ENCODE data around the gene HIVEP1.

Gene HIVEP1

DNA sequence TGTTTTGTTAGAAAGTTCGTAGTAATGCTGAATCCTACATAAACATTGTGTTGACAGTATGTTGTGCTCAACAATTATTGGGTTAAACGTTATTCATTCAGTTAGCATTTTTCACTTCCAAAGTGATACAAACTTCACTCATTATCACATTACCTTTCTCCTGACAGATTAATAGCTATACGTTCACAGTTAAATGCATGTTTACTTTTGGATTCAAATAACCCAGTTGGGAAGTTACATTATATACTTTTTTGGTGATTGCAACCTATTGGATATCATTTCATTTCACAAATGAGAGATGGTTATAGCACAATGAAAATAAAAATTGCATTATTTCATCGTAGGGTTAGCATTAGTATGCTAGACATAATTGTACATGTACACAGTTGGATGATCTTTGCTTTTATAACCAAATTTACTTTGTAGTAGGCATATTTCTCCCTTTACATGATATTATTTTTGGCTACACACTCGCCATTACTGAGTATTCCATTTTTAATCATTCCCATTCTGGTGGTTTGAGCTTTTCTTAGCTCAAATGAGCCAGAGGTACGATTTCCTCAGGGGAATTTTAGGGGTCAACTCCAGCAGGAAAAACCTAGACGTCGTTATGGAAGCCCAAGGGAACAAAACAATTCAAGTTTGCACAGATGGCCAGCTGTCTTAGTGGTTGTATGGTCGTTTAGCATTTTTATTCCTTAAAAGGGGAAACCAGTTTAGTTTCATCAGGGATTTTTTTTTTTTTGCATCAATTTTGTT, 2.1 kb upstream of the HIVEP1 start:
- Mint-ChIP-seq H3K4me1 (peaks cover 55% of the 10 kb centered on the region), H3K27ac (peak overlapping the region; percentile 96), H3K36me3 (ENCODE audit: low read depth) (peaks cover 8% of the 10 kb centered on the region), H3K27me3 (ENCODE audit: low read depth, poor library complexity) (no peaks in the 10 kb centered on the region), H3K4me3 (peak overlapping the region; percentile 87), H3K9me3 (peaks cover 8% of the 10 kb centered on the region)
- TF ChIP-seq, protein P1, sequence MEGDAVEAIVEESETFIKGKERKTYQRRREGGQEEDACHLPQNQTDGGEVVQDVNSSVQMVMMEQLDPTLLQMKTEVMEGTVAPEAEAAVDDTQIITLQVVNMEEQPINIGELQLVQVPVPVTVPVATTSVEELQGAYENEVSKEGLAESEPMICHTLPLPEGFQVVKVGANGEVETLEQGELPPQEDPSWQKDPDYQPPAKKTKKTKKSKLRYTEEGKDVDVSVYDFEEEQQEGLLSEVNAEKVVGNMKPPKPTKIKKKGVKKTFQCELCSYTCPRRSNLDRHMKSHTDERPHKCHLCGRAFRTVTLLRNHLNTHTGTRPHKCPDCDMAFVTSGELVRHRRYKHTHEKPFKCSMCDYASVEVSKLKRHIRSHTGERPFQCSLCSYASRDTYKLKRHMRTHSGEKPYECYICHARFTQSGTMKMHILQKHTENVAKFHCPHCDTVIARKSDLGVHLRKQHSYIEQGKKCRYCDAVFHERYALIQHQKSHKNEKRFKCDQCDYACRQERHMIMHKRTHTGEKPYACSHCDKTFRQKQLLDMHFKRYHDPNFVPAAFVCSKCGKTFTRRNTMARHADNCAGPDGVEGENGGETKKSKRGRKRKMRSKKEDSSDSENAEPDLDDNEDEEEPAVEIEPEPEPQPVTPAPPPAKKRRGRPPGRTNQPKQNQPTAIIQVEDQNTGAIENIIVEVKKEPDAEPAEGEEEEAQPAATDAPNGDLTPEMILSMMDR (IDR thresholded peaks at IDR 0.05) = no peak
- DNase-seq = no peak

DNA sequence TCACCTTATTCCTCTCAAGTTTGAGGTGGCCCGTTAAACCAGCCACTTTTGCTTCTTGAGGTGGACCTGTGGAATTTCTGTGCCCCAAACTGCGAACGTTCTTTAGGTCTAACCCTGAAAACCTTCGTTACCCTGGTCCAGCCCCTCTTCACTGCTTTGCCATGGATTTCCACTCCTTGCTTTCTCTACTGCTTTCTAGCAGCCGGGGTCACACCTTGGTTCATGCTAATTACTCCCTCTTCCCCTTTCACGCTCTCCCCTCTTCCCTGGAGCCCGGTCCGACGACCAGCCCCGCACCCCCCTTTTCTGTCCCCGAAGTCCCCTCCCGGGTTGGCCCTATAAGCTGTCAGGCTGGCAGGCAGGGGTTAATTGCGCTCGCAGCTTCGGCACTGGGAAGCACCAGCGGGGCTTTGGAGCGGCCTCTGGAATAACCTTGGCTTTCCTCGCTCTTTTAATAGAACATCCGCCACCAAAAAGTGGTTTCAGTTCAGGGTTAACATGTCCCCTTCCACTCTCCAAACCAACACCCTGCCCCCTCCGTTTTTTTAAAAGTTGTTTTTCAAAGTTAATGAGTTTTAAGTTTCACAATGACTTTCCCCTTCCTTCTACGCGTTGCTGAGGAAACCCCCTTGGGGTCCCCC, 1.4 kb upstream of the HIVEP1 start:
- no peaks in the 10 kb centered on the region for H3K27me3 Mint-ChIP-seq (ENCODE audit: low read depth, poor library complexity)
- peaks cover 15% of the 10 kb centered on the region for H3K36me3 Mint-ChIP-seq (ENCODE audit: low read depth)
- H3K4me1 Mint-ChIP-seq = peaks cover 62% of the 10 kb centered on the region
- DNase-seq = peak; percentile 68
- peak overlapping the region; percentile 87 for H3K4me3 Mint-ChIP-seq
- H3K9me3 Mint-ChIP-seq = peaks cover 8% of the 10 kb centered on the region
- TF ChIP-seq, protein P1 (IDR thresholded peaks at IDR 0.05) = no peak
- peak overlapping the region; percentile 96 for H3K27ac Mint-ChIP-seq

DNA sequence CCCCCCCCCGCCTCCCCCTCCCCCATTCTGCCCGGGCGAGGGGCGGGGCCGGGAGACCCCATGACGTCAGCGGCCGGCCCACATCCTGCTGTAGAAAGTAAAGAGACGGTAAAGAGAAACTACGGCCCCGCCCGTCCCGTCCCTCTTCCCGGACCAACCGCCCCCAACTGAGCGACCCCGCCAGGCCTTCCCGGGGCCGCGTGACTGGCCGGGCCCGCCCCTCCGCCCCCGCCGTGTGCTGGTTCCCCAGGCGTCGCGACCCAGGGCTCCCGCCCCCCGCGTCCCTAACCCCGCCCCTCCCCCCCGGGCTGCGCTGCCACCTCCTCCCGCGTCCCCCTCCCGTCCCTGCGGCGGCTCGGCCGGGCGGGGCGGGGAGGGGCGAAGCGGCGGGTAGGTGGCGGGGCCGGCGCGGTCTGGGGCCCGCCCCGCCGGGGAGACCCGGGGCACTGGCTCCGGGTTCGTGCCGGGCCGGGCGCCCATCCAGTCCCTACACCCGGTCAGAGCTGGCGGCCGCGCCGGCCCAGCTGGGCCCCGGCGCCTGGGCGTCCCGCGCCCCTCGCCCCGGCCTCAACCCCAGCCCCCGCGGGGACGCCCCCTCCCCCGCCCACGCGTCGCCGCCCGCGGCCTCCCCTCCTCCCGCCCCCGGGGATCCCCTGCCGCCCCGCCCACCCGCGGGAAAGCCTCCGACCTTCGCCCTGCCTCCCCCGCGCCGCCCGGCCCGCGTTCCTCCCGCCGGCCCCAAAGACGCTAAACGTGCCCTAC, 655 bp upstream of the HIVEP1 start:
- H3K27ac Mint-ChIP-seq = peak overlapping the region; percentile 96
- peaks cover 22% of the 10 kb centered on the region for H3K36me3 Mint-ChIP-seq (ENCODE audit: low read depth)
- peaks cover 69% of the 10 kb centered on the region for H3K4me1 Mint-ChIP-seq
- H3K27me3 Mint-ChIP-seq (ENCODE audit: low read depth, poor library complexity) = no peaks in the 10 kb centered on the region
- TF ChIP-seq, protein P1 (IDR thresholded peaks at IDR 0.05) = no peak
- peak overlapping the region; percentile 87 for H3K4me3 Mint-ChIP-seq
- peak; percentile 92 for DNase-seq
- peaks cover 8% of the 10 kb centered on the region for H3K9me3 Mint-ChIP-seq

DNA sequence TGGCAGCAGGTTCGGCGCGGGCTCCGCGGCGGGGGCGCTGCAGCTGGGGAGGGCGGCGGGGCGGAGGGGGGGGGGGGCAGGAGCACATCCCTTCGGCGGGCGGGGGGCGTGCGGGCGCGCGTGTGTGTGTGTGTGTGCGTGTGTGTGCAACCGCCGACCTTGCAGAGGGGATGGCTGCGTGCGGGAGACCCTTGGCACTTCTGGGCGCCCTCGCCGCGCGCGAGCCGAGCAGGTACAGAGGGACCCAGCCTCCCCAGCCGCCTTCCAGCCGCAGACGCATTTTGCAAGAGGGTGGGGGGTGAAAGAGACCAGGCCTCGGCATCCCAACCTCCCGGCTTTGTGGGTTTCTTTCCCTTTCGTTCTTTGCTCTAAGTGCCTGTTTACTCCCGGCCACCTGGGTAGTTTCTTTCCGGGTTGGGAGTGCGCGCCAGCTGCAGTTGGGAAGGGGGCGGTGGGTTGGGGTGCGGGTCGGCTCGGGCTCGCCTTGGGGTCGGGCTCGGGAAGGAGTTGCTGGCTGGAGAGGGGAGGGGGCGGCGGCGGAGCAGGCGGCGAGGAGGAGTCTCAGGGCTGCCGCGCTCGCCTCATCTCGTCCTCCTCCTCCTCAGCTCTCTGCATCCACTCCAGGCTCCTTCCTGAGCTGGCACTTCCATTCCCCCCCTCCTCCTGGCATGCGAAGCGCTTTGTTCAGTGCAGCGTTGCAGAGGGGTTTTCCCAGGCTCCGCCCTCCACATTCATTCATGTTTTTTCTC, 620 bp downstream of the HIVEP1 start:
- TF ChIP-seq, protein P1 (IDR thresholded peaks at IDR 0.05) = no peak
- peaks cover 13% of the 10 kb centered on the region for H3K9me3 Mint-ChIP-seq
- peak; percentile 75 for DNase-seq
- H3K4me1 Mint-ChIP-seq = peaks cover 67% of the 10 kb centered on the region
- no peaks in the 10 kb centered on the region for H3K27me3 Mint-ChIP-seq (ENCODE audit: low read depth, poor library complexity)
- peaks cover 35% of the 10 kb centered on the region for H3K36me3 Mint-ChIP-seq (ENCODE audit: low read depth)
- H3K4me3 Mint-ChIP-seq = peak overlapping the region; percentile 97
- H3K27ac Mint-ChIP-seq = peak overlapping the region; percentile 99

DNA sequence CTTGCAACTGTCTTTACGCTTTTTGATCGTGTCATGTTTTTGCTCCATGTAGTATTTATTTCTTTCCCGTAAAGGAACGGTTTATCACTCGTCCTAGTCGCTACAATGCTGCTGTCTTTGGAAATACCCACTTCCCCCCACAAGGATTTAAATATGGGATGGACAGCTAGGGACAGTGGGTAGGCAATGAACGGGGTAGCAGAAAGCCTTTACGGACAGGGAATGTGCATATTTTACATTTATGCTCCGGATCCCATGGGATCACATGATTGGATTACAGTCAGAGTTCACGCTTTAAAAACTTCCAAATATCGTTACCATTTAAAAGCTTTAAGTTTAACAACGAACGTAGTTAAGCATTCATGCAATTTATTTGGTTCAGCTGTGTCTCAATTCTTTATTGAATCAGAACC, 1.2 kb downstream of the HIVEP1 start:
- H3K9me3 Mint-ChIP-seq = peaks cover 13% of the 10 kb centered on the region
- TF ChIP-seq, protein P1 (IDR thresholded peaks at IDR 0.05) = no peak
- H3K4me1 Mint-ChIP-seq = peaks cover 63% of the 10 kb centered on the region
- peaks cover 38% of the 10 kb centered on the region for H3K36me3 Mint-ChIP-seq (ENCODE audit: low read depth)
- no peak for DNase-seq
- peak overlapping the region; percentile 97 for H3K4me3 Mint-ChIP-seq
- H3K27ac Mint-ChIP-seq = peak overlapping the region; percentile 99
- H3K27me3 Mint-ChIP-seq (ENCODE audit: low read depth, poor library complexity) = no peaks in the 10 kb centered on the region
